Measurements from ENCODE around the gene VWA3B. TPM values are rescaled to one million over a fixed set of nuclear protein-coding genes. Genes with fewer than 3 reads are reported as not detected.
"Not testable (repeated sequence)": the region's sequence is repeated elsewhere in the genome, so short reads cannot be mapped to it uniquely, and the experiment has no call there.

Gene VWA3B
- polyA plus RNA-seq, 4 donors = 0.16 to 1.4 (median 0.51) TPM; not detected in 1

- FAIRE-seq (no peak), DNase-seq (peak in 1 of 2 donors; percentile 13)
- no peaks in the 10 kb centered on the region for H3K9me3 ChIP-seq (ENCODE audit: control insufficient read depth in 2 of 2, insufficient read depth in 1 of 2, low read depth in 1 of 2, low read length in 1 of 2)
- no peak overlapping the region for H3K4me3 ChIP-seq (ENCODE audit: low read depth in 1 of 3, low read length in 3 of 3)
- H3K4me1 ChIP-seq (ENCODE audit: control insufficient read depth in 3 of 3, insufficient read depth in 2 of 3, low read depth in 1 of 3, low read length in 2 of 3) = peaks cover 0 to 2% (median 0%) of the 10 kb centered on the region in 3 donors
- no peaks in the 10 kb centered on the region for H3K27me3 ChIP-seq (ENCODE audit: control insufficient read depth in 3 of 3, insufficient read depth in 3 of 3, low read length in 3 of 3)
- no peaks in the 10 kb centered on the region for H3K36me3 ChIP-seq (ENCODE audit: control insufficient read depth in 3 of 3, insufficient read depth in 2 of 3, low read depth in 1 of 3, low read length in 3 of 3)
- WGBS, 3 donors = 58 to 72% (median 65%) methylated on average over 12 of the region's 12 CpGs
- no peak overlapping the region for H3K27ac ChIP-seq (ENCODE audit: low read depth in 1 of 3, low read length in 2 of 3)
These were observed 211.1 kb downstream of the VWA3B start for GRCh38 chr2:98297817-98298682.

GRCh38 chr2:98298683-98299164 lies 211.8 kb downstream of the VWA3B start:
- Histone ChIP-seq H3K36me3 (ENCODE audit: control insufficient read depth in 3 of 3, insufficient read depth in 2 of 3, low read depth in 1 of 3, low read length in 3 of 3) (no peaks in the 10 kb centered on the region), H3K9me3 (ENCODE audit: control insufficient read depth in 2 of 2, insufficient read depth in 1 of 2, low read depth in 1 of 2, low read length in 1 of 2) (no peaks in the 10 kb centered on the region), H3K27ac (ENCODE audit: low read depth in 1 of 3, low read length in 2 of 3) (no peak overlapping the region), H3K4me3 (ENCODE audit: low read depth in 1 of 3, low read length in 3 of 3) (no peak overlapping the region), H3K4me1 (ENCODE audit: control insufficient read depth in 3 of 3, insufficient read depth in 2 of 3, low read depth in 1 of 3, low read length in 2 of 3) (peaks cover 0 to 2% (median 0%) of the 10 kb centered on the region in 3 donors), H3K27me3 (ENCODE audit: control insufficient read depth in 3 of 3, insufficient read depth in 3 of 3, low read length in 3 of 3) (no peaks in the 10 kb centered on the region)
- peak in 1 of 2 donors; percentile 53 for DNase-seq
- 28 to 50% (median 37%) methylated on average over 6 of the region's 6 CpGs for WGBS, 3 donors
- FAIRE-seq = no peak

GRCh38 chr2:98299211-98299905 lies 212.4 kb downstream of the VWA3B start:
- DNase-seq = peak; percentile 4 to 59
- FAIRE-seq = no peak
- peak overlapping the region in 1 of 3 donors; percentile 4 for H3K27ac ChIP-seq (ENCODE audit: low read depth in 1 of 3, low read length in 2 of 3)
- no peak overlapping the region for H3K4me3 ChIP-seq (ENCODE audit: low read depth in 1 of 3, low read length in 3 of 3)
- H3K36me3 ChIP-seq (ENCODE audit: control insufficient read depth in 3 of 3, insufficient read depth in 2 of 3, low read depth in 1 of 3, low read length in 3 of 3) = no peaks in the 10 kb centered on the region
- H3K27me3 ChIP-seq (ENCODE audit: control insufficient read depth in 3 of 3, insufficient read depth in 3 of 3, low read length in 3 of 3) = no peaks in the 10 kb centered on the region
- 46 to 62% (median 56%) methylated on average over 8 of the region's 8 CpGs for WGBS, 3 donors
- H3K4me1 ChIP-seq (ENCODE audit: control insufficient read depth in 3 of 3, insufficient read depth in 2 of 3, low read depth in 1 of 3, low read length in 2 of 3) = peaks cover 0 to 2% (median 0%) of the 10 kb centered on the region in 3 donors
- H3K9me3 ChIP-seq (ENCODE audit: control insufficient read depth in 2 of 2, insufficient read depth in 1 of 2, low read depth in 1 of 2, low read length in 1 of 2) = no peaks in the 10 kb centered on the region

- no peaks in the 10 kb centered on the region for H3K36me3 ChIP-seq (ENCODE audit: control insufficient read depth in 3 of 3, insufficient read depth in 2 of 3, low read depth in 1 of 3, low read length in 3 of 3)
- no peak overlapping the region for H3K27ac ChIP-seq (ENCODE audit: low read depth in 1 of 3, low read length in 2 of 3)
- peaks cover 0 to 2% (median 0%) of the 10 kb centered on the region in 3 donors for H3K4me1 ChIP-seq (ENCODE audit: control insufficient read depth in 3 of 3, insufficient read depth in 2 of 3, low read depth in 1 of 3, low read length in 2 of 3)
- DNase-seq (no peak), FAIRE-seq (no peak)
- H3K27me3 ChIP-seq (ENCODE audit: control insufficient read depth in 3 of 3, insufficient read depth in 3 of 3, low read length in 3 of 3) = peaks cover 0 to 2% (median 0%) of the 10 kb centered on the region in 3 donors
- H3K4me3 ChIP-seq (ENCODE audit: low read depth in 1 of 3, low read length in 3 of 3) = no peak overlapping the region
- H3K9me3 ChIP-seq (ENCODE audit: control insufficient read depth in 2 of 2, insufficient read depth in 1 of 2, low read depth in 1 of 2, low read length in 1 of 2) = no peaks in the 10 kb centered on the region
- WGBS, 3 donors = 88 to 91% (median 88%) methylated on average over 12 of the region's 12 CpGs
These were observed 213.3 kb downstream of the VWA3B start for GRCh38 chr2:98300141-98300874.

GRCh38 chr2:98301469-98301868 lies 214.5 kb downstream of the VWA3B start:
- Histone ChIP-seq H3K27me3 (ENCODE audit: control insufficient read depth in 3 of 3, insufficient read depth in 3 of 3, low read length in 3 of 3) (peaks cover 0 to 5% (median 0%) of the 10 kb centered on the region in 3 donors), H3K4me3 (ENCODE audit: low read depth in 1 of 3, low read length in 3 of 3) (no peak overlapping the region), H3K4me1 (ENCODE audit: control insufficient read depth in 3 of 3, insufficient read depth in 2 of 3, low read depth in 1 of 3, low read length in 2 of 3) (peaks cover 0 to 2% (median 0%) of the 10 kb centered on the region in 3 donors), H3K9me3 (ENCODE audit: control insufficient read depth in 2 of 2, insufficient read depth in 1 of 2, low read depth in 1 of 2, low read length in 1 of 2) (no peaks in the 10 kb centered on the region), H3K36me3 (ENCODE audit: control insufficient read depth in 3 of 3, insufficient read depth in 2 of 3, low read depth in 1 of 3, low read length in 3 of 3) (no peaks in the 10 kb centered on the region), H3K27ac (ENCODE audit: low read depth in 1 of 3, low read length in 2 of 3) (no peak overlapping the region)
- 66 to 71% (median 68%) methylated on average over 5 of the region's 5 CpGs for WGBS, 3 donors
- DNase-seq = no peak
- no peak for FAIRE-seq

GRCh38 chr2:98307131-98307696 lies 220.2 kb downstream of the VWA3B start:
- not testable (repeated sequence) for DNase-seq; H3K4me3 ChIP-seq (ENCODE audit: low read depth in 1 of 3, low read length in 3 of 3); H3K9me3 ChIP-seq (ENCODE audit: control insufficient read depth in 2 of 2, insufficient read depth in 1 of 2, low read depth in 1 of 2, low read length in 1 of 2); H3K36me3 ChIP-seq (ENCODE audit: control insufficient read depth in 3 of 3, insufficient read depth in 2 of 3, low read depth in 1 of 3, low read length in 3 of 3); H3K27me3 ChIP-seq (ENCODE audit: control insufficient read depth in 3 of 3, insufficient read depth in 3 of 3, low read length in 3 of 3); H3K27ac ChIP-seq (ENCODE audit: low read depth in 1 of 3, low read length in 2 of 3); FAIRE-seq; H3K4me1 ChIP-seq (ENCODE audit: control insufficient read depth in 3 of 3, insufficient read depth in 2 of 3, low read depth in 1 of 3, low read length in 2 of 3)
- 68 to 78% (median 69%) methylated on average over 9 of the region's 9 CpGs for WGBS, 3 donors

GRCh38 chr2:98308068-98308467 lies 221.1 kb downstream of the VWA3B start:
- H3K27me3 ChIP-seq (ENCODE audit: control insufficient read depth in 3 of 3, insufficient read depth in 3 of 3, low read length in 3 of 3) = peaks cover 0 to 8% (median 6%) of the 10 kb centered on the region in 3 donors
- no peak overlapping the region for H3K4me3 ChIP-seq (ENCODE audit: low read depth in 1 of 3, low read length in 3 of 3)
- no peak for FAIRE-seq
- WGBS, 3 donors = 64 to 85% (median 65%) methylated on average over 8 of the region's 8 CpGs
- H3K9me3 ChIP-seq (ENCODE audit: control insufficient read depth in 2 of 2, insufficient read depth in 1 of 2, low read depth in 1 of 2, low read length in 1 of 2) = no peaks in the 10 kb centered on the region
- H3K27ac ChIP-seq (ENCODE audit: low read depth in 1 of 3, low read length in 2 of 3) = no peak overlapping the region
- no peak for DNase-seq
- H3K4me1 ChIP-seq (ENCODE audit: control insufficient read depth in 3 of 3, insufficient read depth in 2 of 3, low read depth in 1 of 3, low read length in 2 of 3) = no peaks in the 10 kb centered on the region
- no peaks in the 10 kb centered on the region for H3K36me3 ChIP-seq (ENCODE audit: control insufficient read depth in 3 of 3, insufficient read depth in 2 of 3, low read depth in 1 of 3, low read length in 3 of 3)

- Histone ChIP-seq H3K36me3 (ENCODE audit: control insufficient read depth in 3 of 3, insufficient read depth in 2 of 3, low read depth in 1 of 3, low read length in 3 of 3) (no peaks in the 10 kb centered on the region), H3K9me3 (ENCODE audit: control insufficient read depth in 2 of 2, insufficient read depth in 1 of 2, low read depth in 1 of 2, low read length in 1 of 2) (no peaks in the 10 kb centered on the region), H3K27me3 (ENCODE audit: control insufficient read depth in 3 of 3, insufficient read depth in 3 of 3, low read length in 3 of 3) (peaks cover 0 to 8% (median 6%) of the 10 kb centered on the region in 3 donors), H3K4me3 (ENCODE audit: low read depth in 1 of 3, low read length in 3 of 3) (no peak overlapping the region), H3K4me1 (ENCODE audit: control insufficient read depth in 3 of 3, insufficient read depth in 2 of 3, low read depth in 1 of 3, low read length in 2 of 3) (no peaks in the 10 kb centered on the region), H3K27ac (ENCODE audit: low read depth in 1 of 3, low read length in 2 of 3) (no peak overlapping the region)
- FAIRE-seq (no peak), DNase-seq (no peak)
- WGBS, 3 donors = 79 to 89% (median 84%) methylated on average over 4 of the region's 4 CpGs
These were observed 221.6 kb downstream of the VWA3B start for GRCh38 chr2:98308532-98308931.

Measured in small intestine (tissue), 7 donors.